IMR-90 (cell line): ENCODE results near the gene CD151.

Source experiments
- BHLHE40 ChIP-seq: fragments of 150-350 bp; IDR thresholded peaks from 2 replicates; pipeline ENCODE4 v1.6.1; 2016; ENCODE audit warnings: mild to moderate bottlenecking, low read depth, low read length
- CTCF ChIP-seq: conservative IDR thresholded peaks from 2 replicates; pipeline ENCODE4 v1.5.1; 2012; ENCODE audit warnings: mild to moderate bottlenecking, low read depth, low read length, improper control_type of control experiment
- ELK1 ChIP-seq: fragments of 150-350 bp; IDR thresholded peaks from 2 replicates; pipeline ENCODE4 v1.6.1; 2016; ENCODE audit warnings: low read depth, mild to moderate bottlenecking, low read length, moderate library complexity, borderline replicate concordance
- MAFK ChIP-seq: IDR thresholded peaks from 2 replicates; pipeline ENCODE4 v1.6.1; 2012; ENCODE audit warnings: low read depth, low read length, improper control_type of control experiment
- POLR2A ChIP-seq: IDR thresholded peaks from 2 replicates; pipeline ENCODE4 v1.6.1; 2012; ENCODE audit warnings: mild to moderate bottlenecking, low read depth, low read length
- RCOR1 ChIP-seq: IDR thresholded peaks from 2 replicates; pipeline ENCODE4 v1.6.1; 2012; ENCODE audit warnings: mild to moderate bottlenecking, low read length, improper control_type of control experiment; ENCODE audit not compliant: insufficient replicate concordance
- RFX5 ChIP-seq: IDR thresholded peaks from 2 replicates; pipeline ENCODE4 v1.8.0; 2012; ENCODE audit warnings: low read depth, mild to moderate bottlenecking, low read length, moderate library complexity
- SMC3 ChIP-seq: fragments of 150-350 bp; IDR thresholded peaks from 2 replicates; pipeline ENCODE4 v1.6.1; 2016; ENCODE audit warnings: low read depth, mild to moderate bottlenecking, antibody characterized with exemption, low read length, moderate library complexity
- USF2 ChIP-seq: fragments of 150-350 bp; IDR thresholded peaks from 2 replicates; pipeline ENCODE4 v1.6.1; 2017; ENCODE audit warnings: mild to moderate bottlenecking, antibody characterized with exemption, low read length, low read depth

GRCh38 chr11:829847-830294, 2.9 kb upstream of the CD151 start:
- TF ChIP-seq BHLHE40 (no peak), RFX5 (no peak), CTCF (no peak), USF2 (no peak), POLR2A (no peak), ELK1 (no peak), MAFK (no peak), RCOR1 (no peak), SMC3 (no peak)
